NCI-H1417 treated with DMSO at 0.1 percent for 48 hours (cell line): ENCODE results near the gene SPATA6.

ENCODE experiments used
- DNase-seq: peaks from one replicate; lab custom pipeline; 2025; lab: John Stamatoyannopoulos, UW

Gene SPATA6

GRCh38 chr1:48251821-48252220 lies 220.2 kb downstream of the SPATA6 start:
- no peak for DNase-seq

DNA sequence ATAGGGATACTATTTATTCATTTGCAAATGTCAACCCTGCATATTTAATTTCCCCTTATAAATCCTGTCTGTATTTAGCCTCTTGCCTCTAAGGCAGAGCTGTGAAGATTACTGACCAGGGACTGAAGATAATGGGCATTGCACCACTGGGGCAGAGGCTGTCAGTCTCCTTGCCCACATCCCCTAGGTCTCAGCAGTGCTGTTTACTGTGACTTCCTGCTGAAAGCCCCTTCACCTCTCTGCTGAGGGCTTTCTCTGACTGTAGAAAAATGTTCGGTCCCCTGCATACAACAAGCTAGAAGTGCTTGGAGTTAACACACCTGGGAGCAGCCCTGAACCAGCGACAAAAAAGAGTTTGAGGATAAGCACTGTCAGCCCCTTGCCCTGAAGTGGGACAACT lies 220.7 kb downstream of the SPATA6 start:
- DNase-seq = no peak

GRCh38 chr1:48250572-48250971 lies 221.4 kb downstream of the SPATA6 start:
- no peak for DNase-seq

DNA sequence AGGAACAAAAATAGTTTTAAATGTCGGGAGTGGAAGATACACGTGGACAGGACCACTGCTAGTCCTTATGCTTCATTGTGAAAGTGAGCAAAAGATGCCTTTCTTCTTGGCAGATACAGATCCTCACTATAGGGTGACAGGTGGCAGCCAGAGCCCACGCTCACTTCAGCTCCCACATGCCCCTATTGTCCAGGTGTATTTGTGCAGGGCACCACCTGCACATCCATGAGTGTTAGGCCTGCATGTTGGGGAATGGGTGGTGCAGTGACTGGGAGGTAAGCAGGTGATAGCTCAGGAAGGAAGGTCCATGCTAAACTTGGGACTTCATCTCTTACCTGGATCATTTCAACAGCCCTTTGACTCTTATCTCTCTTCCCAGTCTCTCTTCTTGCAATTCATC lies 222.1 kb downstream of the SPATA6 start:
- DNase-seq = no peak

GRCh38 chr1:48248356-48248755 lies 223.6 kb downstream of the SPATA6 start:
- DNase-seq = no peak

DNA sequence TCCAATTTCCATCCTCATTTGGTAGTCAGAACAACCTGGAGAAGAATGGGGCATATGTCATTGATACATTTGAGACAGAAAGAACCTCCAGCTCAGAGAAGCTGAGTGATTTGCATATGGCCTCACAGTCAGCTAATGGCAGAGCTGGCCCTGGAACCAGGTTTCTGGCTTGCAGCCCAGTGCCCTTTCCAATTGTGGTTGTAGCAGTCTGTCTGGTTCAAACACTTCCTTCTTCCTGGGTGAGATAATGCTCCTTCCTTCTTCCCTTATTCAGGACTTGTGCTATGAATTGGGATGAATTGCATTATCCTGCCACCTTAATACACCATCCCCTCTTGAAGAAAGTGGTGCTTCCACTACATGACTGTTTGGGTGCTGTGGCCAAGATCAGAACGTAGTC lies 225.3 kb downstream of the SPATA6 start:
- no peak for DNase-seq
